Stimulated activated CD8-positive, alpha-beta memory T cell treated with anti-CD3 and anti-CD28 coated beads, Interleukin-4, amount 100 ng/mL, for 1 hour (primary cell): Measurements from ENCODE around the gene SMURF2.

ENCODE experiments used
- DNase-seq, 2 donors: peaks; one replicate each; pipeline ENCODE4 v3.0.0-alpha.2; 2020; ENCODE audit warnings: low read depth in 2 of 2, low spot score in 1 of 2

SMURF2 gene

GRCh38 chr17:64505340-64506200 is 156.5 kb downstream of the SMURF2 start:
- DNase-seq, result peak; percentile 59 to 73

GRCh38 chr17:64504769-64505339 is 157.3 kb downstream of the SMURF2 start:
- no peak for DNase-seq

DNA sequence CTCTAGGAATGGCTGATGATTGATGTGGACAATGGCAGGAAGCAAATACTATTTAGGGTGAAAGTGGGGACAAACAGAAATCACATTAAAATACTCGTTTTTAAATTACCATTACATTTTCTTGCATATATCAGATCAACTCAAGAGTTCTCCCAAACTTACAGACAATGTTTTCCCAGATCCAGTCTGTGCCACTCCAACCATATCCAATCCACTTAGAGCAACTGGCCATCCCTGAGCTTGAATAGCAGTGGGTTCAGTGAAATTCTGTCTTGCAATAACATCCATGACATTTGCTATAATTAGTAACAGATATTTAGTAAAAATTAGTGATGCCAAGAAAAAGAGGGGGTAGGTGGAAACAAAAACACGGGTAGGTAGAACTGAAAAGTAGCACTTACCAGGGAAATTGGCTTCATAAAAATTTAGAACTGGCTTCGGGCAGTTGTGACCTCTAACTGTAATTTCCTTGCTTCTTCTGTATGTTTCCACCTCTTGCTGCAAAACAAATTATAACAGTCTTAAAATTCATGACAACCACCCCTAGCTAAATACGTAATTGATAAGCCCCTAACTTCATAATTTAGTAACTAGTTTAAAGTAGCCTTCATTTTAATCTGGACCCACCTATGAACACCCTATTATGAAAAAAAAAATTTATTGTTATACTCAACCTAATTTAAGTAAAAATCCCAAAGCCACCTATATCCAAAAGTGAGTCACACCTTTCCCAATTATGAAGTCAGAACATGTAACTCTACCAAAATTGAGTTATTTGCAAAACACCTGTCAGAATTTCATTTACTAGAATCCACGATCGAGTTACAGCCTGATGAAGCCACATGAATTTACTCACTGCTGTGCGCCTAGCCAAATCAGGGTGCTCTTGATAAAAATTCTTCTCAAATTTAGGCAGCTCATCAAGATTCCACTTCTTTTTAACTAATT is 158.0 kb downstream of the SMURF2 start:
- DNase-seq, result no peak

DNA sequence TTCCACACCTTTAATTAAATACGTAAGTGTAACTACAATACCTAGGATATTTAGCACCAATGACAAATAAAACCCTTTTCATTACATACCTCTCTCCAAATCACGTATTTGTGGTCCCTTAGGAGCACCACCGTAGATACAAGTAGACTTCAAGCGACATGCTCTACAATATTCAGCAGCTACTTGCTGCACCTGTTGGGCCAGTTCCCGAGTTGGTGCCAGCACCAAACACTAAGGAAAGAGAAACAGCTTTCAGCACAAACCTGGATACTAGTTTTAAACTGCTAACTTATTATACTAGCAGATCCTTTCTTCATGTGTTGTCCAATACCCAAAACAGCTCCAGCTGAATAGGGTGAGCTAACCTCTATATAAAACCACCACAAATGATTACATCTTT is 158.8 kb downstream of the SMURF2 start:
- no peak for DNase-seq

DNA sequence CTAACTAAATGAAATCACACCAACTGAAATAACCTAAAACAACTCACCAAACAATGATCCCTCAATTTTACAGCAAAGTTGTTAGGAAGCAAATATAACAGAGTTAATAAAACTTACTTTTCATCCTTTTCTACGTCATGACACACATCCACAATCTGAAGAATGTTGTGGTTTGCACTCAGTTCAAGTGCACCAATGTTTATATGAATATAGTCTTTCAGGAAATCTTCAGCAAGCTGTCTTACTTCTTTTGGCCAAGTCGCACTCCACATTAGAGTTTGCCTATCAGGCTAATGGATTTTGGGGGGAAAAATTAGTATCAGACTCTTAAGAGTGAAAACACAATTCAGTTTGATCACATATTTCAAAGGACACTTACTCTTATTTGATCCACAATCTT is 159.3 kb downstream of the SMURF2 start:
- DNase-seq, result no peak

DNA sequence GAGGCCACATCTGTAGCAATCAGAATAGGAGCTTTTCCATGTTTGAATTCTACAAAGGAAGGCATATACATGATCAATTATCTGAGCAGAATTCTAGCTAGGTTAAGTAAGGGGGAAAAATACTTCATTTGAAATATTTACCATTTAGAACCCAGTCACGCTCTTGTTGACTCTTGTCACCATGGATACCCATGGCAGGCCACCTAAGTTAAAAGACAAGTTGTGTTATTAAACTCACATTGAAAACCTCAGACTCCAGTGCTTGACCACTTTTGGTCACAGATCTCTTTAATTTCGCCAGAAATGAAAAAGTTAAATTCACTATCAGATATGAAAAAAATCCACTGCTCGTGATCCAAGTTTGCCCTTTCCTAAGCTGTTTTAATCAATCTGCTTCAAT is 160.1 kb downstream of the SMURF2 start:
- DNase-seq, result no peak

GRCh38 chr17:64500862-64501765 is 161.0 kb downstream of the SMURF2 start:
- DNase-seq, result no peak

- no peak for DNase-seq
These were observed 161.6 kb downstream of the SMURF2 start for GRCh38 chr17:64500487-64500859.

DNA sequence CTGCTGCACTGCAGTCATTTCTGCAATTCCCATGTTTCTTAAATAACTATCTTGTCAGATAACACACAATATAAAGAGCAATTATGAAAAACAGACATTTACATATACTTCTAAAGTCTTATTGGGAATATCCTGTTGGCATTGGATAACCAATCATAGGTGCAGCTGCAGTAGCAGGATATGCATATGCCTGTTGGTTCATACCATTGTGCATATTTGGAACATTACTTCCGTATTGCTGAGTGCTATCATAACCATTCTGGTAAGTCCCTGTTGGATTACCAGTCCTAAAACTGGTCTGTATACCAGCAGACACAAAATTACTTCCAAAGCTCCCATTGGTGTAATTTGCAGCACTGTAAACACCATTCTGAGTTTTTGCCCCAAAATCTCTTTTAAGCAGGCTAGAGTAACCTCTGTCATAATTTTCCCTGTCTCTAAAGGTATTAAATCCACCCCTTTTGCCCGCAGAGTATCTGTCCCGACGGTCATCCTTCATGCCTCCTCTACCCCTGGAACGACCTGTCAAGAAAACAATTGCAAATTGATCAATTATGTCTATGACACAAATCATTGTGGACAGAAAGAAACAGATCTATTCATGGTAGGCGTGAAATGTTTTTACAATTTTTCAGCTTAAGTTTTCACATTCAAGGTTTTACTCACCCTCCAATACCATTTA is 162.2 kb downstream of the SMURF2 start:
- DNase-seq, result no peak

DNA sequence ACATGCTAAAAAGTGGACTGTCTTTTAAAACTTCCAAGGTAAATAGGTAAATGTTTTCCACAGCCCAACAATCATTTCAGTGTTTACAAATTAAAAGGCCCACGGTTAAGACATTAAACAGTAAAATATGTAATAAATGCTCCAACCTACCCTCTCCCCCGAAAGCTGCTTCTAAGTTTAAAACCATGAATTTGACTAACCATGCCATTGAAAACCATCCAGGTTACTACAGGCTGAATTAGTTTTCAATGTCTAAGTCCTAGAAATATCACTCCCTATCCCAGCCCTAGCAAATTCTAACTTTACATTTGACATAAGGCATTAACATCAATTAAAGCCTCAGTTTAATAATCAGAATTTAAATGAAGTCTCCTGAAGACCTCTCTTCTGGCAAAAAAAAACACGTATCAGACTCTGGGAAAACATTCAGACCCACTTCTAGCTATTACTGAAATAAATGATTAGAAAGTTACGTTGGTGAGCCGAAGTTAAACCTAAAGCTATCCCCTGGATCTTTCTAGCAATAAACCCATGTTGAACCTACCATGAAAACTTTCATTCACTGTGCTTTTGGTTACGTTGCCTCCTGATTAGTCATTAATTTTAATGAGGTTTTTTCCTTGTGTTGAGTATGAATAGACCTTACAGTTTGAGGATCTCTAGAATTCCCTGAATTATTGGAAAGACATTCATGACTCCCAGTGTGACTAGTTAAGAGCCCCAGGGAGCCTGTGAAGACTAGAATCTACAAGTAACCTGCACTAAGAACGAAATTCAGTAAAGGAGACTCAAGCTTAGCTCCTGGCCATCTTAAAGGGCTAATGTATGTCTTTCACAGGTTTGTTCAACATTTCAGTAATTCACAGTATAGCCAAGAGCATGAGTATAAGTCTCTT is 163.6 kb downstream of the SMURF2 start:
- DNase-seq, result no peak

- no peak for DNase-seq
These were observed 164.5 kb downstream of the SMURF2 start for GRCh38 chr17:64497565-64498035.

DNA sequence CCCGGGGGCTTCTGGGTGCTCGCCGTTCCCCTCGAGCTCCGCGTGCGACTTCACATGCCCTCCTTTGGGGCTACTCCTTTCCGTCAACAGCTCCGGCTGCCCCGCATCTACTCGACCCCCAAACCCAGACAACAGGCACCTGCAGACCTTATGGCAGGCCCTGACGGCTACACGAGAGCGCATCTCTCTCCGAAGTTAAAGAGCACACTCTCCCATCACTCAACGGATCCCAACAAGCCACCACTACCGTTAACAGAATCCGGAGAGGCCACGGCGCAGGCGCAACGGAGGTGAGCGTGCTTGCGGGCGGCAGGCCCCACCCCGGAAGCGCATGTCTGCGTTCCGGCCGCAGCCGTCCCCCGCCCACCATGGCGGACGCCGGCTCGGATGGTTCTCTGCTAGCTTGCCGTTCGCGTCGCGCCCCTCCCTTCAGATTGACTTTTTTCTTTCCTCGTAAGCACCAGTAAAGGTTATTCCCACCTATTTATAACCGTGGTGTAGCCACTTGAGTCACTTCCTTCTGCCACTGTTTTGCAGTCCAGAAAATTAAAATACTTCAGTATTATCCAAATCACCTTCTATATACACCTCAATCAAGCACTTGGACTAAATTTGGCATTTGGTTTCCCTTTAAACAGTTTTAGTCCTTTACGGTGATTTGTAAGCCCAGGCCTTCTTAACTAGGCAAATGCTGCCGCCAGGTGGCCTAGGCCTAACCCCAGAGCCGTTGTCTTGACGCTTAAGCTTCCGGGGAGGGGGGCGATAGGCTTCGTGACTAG is 165.1 kb downstream of the SMURF2 start, which contains the start of gene POLG2:
TSS of gene POLG2 (minus strand) at position 269 of the 779 bp plus-strand sequence. CDS start at position 183, 86 bp downstream.
- peak; percentile 91 to 92 for DNase-seq

DNA sequence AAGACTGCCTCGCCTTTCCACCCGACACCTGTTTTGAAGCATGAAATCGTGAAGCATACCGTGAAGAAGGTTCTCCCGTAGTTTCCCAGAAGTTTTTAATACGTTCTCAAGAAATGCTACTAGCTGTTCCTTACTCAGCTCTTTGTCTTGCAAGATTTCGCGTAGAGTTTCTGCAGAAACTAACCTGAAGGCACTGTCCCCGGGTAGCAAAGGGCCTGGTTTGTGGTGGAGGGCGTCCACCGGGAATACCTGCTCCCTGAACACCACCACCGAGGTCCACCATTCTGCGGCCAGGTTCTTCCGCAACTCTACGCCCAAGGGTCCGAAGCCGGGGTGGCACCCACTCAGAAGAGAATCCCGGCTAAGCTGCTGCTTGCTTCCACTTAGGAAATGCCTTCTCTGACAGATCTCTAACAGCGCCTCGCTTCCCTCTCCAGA is 165.7 kb downstream of the SMURF2 start:
- DNase-seq, result no peak
